ENCODE data around the gene BCAS3.
"Not testable (repeated sequence)": the region's sequence is repeated elsewhere in the genome, so short reads cannot be mapped to it uniquely, and the experiment has no call there.

Gene BCAS3

GRCh38 chr17:61354895-61355874, 677.5 kb downstream of the BCAS3 start:
- DNase-seq, result no peak

- not testable (repeated sequence) for DNase-seq
These were observed 679.4 kb downstream of the BCAS3 start for GRCh38 chr17:61357061-61357460.

DNA sequence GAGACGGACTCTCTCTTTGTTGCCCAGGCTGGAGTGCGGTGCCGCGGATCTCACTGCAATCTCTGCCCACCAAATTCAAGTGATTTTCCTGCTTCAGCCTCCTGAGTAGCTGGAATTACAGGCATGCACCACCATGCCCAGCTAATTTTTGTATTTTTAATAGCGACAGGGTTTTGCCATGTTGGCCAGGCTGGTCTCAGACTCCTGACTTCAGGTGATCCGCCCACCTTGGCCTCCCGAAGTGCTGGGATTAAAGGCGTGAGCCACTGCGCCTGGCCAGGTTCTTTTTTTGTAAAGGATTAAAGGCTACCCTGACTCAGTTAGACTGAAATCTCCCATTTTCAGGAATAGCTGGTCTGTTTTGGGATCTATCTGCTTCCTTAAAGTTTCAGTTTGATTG, 681.9 kb downstream of the BCAS3 start:
- not testable (repeated sequence) for DNase-seq

- DNase-seq, result no peak
These were observed 682.8 kb downstream of the BCAS3 start for GRCh38 chr17:61360318-61360943.

DNA sequence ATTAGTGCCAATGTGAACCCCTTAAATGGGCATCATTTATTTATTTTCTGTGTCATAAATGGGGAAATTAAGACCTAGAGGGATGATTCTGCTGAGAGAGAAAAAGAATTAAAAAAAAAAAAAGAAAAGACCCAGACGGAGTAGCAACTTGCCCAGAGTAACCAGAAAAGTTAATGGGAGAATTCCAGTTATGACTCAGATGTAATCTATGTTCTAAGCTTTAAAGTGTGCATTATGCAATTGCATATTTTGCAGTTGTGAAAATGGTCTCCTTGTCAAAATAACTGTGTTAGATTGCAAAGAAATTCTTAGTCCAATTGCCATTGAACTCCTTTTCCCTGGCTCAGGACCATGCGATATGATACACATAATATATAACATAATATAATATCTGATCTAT, 683.4 kb downstream of the BCAS3 start:
- DNase-seq, result no peak

- DNase-seq, result peak; percentile 25 to 36
These were observed 684.7 kb downstream of the BCAS3 start for GRCh38 chr17:61362396-61362795.

DNA sequence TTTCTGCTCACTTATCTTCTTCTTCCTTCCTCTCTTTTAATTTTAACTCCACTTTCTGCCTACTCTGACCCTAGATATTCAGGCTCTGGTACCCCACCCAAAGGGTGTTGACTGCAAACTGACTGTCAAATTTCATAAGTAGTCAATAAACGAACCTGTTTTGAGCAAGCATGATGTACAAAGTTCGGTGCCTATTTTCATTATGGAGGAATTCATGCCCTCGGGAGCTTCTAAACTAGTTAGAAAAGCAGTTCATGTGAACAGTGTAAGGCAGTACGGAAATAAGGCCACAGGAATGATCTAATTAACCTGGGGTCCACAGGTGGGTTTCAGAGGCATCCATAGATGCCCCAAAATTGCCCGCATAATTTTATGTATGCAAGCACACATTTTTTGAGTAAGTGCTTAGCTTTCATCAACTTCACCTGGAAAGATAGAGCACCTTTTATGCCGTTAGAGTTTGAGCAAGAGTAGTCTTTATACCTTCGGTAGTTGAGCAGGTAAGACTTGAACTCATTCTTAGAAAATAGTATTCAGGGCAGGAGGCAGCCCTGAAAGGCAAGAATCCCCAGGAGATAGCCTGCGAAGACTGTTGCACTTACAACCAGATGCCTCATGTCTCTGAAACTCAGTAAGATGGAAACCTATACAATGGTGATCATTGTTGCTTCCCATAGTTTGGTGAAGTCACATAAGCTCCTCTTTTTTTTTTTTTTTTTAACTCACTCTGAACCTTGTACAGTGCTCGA, 685.4 kb downstream of the BCAS3 start:
- no peak for DNase-seq

- no peak for DNase-seq
These were observed 686.2 kb downstream of the BCAS3 start for GRCh38 chr17:61363601-61364462.

DNA sequence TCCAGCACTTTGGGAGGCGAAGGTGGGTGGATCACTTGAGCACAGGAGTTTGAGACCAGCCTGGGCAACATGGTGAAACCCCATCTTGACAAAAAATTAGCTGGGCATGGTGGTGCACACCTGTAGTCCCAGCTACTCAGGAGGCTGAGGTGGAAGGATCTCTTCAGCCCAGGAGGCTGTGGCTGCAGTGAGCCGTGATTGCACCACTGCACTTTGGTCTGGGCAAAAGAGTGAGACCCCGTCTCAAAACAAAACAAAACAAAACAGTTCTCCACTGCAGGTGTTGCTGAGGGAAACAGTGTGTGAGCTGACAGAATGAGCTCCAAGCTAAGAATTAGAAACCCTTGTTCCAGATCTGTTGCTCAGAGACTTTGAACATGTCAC, 686.8 kb downstream of the BCAS3 start:
- DNase-seq, result no peak

DNA sequence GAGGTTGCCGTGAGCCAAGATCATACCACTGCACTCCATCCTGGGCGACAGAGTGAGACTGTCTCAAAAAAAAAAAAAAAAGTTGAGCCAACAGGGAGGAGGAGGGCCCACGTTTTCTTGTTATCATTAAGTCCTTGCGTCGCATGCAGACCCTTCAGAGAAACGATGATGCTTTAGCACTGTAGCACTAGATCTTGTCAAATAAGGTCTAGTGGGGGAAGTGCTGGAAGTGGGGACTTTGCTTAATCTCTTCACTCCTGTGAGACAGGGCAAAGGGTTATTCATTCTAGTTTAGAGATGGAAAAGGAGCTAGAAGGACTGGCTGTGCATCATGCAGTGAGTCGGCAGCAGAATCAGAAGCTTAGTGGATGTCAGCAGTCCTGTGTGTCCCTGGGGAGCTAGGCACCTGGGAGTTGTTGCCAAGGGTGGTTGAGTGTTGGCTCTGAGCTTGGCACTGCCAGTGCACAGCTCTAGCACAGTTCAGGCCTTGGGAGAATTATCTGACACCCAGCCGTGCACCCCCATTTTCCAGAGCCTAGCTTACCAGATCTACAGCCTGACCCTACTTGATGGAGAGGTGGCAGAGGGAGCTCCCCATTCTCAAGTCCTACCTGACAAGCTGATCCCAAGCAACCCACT, 688.5 kb downstream of the BCAS3 start:
- DNase-seq, result no peak

- DNase-seq, result peak; percentile 25 to 31
These were observed 689.2 kb downstream of the BCAS3 start for GRCh38 chr17:61366715-61367413.

DNA sequence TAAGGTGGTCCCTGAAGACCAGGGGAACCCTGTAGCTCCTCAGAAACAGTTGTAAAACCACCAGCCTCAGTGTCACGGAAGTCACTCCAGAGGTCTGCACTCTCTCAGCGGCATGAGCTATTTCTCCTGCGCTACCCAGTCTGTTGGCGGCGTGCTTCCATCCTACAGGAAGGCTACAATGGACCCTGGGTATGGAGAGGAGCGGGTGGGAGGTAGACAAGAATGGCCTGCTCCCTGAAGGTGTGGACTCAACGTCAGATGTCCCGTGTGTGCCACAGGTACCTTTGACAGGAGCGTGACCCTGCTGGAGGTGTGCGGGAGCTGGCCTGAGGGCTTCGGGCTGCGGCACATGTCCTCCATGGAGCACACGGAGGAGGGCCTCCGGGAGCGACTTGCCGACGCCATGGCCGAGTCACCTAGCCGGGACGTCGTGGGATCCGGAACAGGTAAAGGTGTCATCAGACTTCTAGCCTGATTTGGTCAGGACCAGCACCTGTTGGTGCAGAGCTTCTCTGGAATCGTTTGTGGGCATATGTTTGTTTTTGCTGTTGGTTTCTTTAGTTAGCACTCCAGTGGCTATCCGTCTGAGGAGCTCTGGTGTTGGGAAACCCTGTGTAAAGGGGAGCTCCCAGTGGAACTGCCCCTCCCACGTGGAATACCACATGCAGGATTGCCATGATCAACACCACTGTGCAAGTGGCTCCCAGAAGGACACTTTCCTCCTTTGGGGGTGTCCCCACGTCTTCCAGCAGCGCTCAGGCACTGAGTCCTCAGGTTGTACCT, 690.6 kb downstream of the BCAS3 start:
- DNase-seq, result no peak

GRCh38 chr17:61368832-61369450, 691.3 kb downstream of the BCAS3 start:
- DNase-seq, result no peak

DNA sequence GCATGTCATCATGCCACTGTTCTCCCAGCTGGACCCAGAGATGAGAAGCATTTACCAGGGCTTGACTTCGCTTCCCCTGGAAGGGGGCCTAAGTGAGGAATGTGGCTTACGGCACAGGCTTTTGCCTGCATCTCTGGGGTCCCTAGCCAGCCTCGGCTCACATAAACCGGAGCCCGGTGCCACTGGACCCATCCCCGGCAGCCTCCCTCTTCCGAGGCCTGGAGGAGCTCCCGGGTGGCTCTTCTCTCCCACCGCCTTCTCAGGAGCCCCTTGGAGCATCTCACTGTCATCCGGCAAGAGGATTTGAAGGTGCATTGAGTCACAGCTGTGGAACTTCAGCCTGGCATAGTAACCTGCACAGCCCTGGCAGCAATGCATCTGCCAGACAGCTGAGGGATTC, 692.1 kb downstream of the BCAS3 start:
- DNase-seq, result no peak

DNA sequence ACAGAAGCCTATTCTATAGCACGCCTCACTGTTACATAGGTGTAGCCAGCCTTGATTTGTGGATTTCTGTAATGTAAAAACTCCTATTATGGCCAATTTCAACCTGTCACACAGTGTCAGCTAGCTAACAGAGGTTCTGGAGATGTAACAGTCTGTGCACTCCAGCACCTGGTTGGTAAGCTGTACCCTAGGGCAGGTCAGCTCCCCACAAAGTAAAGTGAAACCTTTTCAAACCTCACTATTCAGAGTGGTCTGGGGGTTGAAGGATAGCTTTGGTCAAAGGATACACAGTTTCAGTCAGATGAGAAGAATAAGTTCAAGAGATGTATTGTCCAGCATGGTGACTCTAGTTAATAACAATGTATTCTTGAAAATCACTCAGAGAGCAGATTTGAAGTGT, 693.5 kb downstream of the BCAS3 start:
- no peak for DNase-seq

DNA sequence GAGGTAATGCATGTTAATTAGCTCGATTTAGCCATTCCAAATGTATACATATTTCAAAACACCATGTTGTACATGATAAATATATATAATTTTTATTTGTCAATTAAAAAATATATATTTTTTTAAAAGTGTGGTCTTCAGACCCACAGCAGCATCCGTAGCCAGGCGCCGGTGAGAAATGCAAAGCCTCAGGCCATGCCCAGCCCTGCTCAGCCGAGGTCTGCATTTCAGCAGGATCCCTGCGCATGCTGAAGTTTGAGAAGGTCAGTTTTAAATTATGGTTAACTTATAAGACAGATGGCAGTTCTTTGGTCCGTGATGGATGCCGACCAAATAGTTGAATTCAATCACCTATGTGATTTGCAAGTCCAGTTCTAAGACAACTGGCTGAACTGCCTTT, 694.0 kb downstream of the BCAS3 start:
- no peak for DNase-seq

- no peak for DNase-seq
These were observed 694.8 kb downstream of the BCAS3 start for GRCh38 chr17:61372436-61372835.

DNA sequence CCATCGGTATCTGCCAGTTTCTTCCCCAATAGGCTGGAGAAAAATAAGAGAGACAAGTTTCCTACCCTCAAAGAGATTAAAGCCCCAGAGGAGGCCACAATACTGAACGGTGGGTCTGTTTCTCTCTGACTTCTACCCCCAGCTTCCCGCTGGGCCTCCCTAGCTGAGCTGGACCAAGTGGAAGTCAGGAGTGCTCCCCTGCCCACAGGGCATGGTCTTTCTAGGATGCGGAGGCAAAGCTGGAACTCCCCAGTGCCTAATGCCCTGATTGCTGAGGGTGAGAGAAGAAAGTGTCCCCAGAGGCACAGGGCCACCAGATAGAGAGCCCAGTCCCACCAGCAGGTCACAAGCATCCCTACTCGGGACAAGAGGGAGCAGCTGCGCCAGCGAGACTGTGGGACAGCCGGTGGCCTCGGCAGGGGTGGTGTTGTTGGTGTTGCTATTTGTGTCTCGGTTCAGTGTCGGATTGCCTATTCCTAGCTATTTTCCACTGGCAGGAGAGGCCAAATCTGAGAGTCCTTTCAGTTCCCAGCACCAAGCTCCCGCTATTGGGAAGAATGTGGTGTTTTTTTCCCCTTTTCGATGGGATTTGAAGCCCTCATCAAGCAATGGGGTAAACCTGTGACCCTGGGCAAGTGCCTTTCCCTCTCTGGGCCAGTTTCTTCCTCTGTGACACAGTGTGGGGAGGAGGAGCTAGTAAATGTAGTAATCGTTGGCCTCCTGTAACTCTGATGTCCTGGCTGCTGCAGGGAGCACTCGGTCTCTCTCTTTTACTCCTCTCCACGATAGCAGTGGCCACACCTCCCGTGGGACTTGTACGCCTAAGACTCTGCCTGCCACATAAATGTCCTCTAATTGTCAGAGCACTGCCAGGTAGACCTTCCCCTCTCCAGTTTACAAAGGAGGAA, 699.5 kb downstream of the BCAS3 start:
- no peak for DNase-seq
